Measurements from ENCODE around the gene MAL. TPM values are rescaled to one million over a fixed set of nuclear protein-coding genes. Genes with fewer than 3 reads are reported as not detected.

Gene MAL
- total RNA-seq, 1 experiment from 2014 or later: not detected

DNA sequence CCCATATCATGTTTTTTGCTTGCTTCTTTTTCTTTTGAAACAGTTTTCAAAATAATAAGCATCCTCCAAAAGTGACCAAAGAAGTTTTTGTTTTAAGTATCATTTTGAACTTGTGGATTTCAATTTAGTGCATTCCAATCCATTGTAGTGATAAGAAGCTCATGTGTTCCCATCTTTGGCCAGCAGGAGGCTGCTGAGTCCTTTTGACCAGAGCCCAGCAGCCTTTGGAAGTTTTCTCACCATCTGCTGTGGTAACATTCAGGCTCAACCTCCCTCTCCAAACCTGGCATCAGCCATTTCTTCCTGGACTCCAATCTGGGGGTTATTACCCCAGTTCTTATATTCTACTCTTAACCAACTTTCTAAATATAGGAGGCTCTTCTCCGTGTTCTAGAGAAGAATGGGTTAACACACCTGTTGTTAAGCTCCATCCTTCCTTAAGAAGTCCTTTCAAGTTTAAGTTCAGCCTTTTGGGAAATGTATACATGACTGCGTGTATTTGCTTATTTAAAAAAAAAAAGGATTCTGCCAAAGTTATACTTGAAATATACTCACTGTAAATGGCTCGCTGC, 39.0 kb upstream of the MAL start:
- H3K36me3 ChIP-seq (ENCODE audit: control insufficient read depth, insufficient read depth, low read length): no peaks in the 10 kb centered on the region
- CTCF ChIA-PET: interaction anchor here (0.5 to 1.4 kb wide), 12 partner anchors 9 to 215 kb away, joined by 3 to 8 read pairs (median 4); no protein-coding TSS in a partner anchor
- peaks cover 21% of the 10 kb centered on the region for H3K27me3 Mint-ChIP-seq (ENCODE audit: insufficient read depth, unreplicated experiment)
- H3K4me1 Mint-ChIP-seq (ENCODE audit: low read depth, unreplicated experiment): no peaks in the 10 kb centered on the region
- H3K36me3 Mint-ChIP-seq (ENCODE audit: insufficient read depth, unreplicated experiment): no peaks in the 10 kb centered on the region
- no peak overlapping the region for H3K27ac Mint-ChIP-seq (ENCODE audit: unreplicated experiment)
- DNase-seq: peak; percentile 59 to 64
- intact Hi-C loops (cut with micrococcal nuclease; ENCODE audit: unreplicated experiment): no loop called here
- no peak overlapping the region for H3K4me3 ChIP-seq (ENCODE audit: low read depth, low read length)
- POLR2A ChIA-PET: interaction anchor here (0.6 kb wide), 1 partner anchor 129 kb away, joined by 7 read pairs; no protein-coding TSS in a partner anchor
- no peak overlapping the region for H3K4me3 Mint-ChIP-seq (ENCODE audit: unreplicated experiment)
- H3K4me1 ChIP-seq: no peaks in the 10 kb centered on the region
- no peaks in the 10 kb centered on the region for H3K9me3 ChIP-seq
- H3K27me3 ChIP-seq (replicated peaks; ENCODE audit: control insufficient read depth, insufficient read depth, low read length): no peaks in the 10 kb centered on the region
- H3K9me3 Mint-ChIP-seq (ENCODE audit: unreplicated experiment): no peaks in the 10 kb centered on the region
- TF ChIP-seq, protein P1, sequence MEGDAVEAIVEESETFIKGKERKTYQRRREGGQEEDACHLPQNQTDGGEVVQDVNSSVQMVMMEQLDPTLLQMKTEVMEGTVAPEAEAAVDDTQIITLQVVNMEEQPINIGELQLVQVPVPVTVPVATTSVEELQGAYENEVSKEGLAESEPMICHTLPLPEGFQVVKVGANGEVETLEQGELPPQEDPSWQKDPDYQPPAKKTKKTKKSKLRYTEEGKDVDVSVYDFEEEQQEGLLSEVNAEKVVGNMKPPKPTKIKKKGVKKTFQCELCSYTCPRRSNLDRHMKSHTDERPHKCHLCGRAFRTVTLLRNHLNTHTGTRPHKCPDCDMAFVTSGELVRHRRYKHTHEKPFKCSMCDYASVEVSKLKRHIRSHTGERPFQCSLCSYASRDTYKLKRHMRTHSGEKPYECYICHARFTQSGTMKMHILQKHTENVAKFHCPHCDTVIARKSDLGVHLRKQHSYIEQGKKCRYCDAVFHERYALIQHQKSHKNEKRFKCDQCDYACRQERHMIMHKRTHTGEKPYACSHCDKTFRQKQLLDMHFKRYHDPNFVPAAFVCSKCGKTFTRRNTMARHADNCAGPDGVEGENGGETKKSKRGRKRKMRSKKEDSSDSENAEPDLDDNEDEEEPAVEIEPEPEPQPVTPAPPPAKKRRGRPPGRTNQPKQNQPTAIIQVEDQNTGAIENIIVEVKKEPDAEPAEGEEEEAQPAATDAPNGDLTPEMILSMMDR (IDR thresholded peaks at IDR 0.05; ENCODE audit: insufficient read depth in 1 of 2, low read depth in 1 of 2, low read length in 1 of 2, severe bottlenecking in 1 of 2, unreplicated experiment in 1 of 2): peak; percentile 73 to 90
- no TSS peak for BruUV-seq (replicated peaks)

DNA sequence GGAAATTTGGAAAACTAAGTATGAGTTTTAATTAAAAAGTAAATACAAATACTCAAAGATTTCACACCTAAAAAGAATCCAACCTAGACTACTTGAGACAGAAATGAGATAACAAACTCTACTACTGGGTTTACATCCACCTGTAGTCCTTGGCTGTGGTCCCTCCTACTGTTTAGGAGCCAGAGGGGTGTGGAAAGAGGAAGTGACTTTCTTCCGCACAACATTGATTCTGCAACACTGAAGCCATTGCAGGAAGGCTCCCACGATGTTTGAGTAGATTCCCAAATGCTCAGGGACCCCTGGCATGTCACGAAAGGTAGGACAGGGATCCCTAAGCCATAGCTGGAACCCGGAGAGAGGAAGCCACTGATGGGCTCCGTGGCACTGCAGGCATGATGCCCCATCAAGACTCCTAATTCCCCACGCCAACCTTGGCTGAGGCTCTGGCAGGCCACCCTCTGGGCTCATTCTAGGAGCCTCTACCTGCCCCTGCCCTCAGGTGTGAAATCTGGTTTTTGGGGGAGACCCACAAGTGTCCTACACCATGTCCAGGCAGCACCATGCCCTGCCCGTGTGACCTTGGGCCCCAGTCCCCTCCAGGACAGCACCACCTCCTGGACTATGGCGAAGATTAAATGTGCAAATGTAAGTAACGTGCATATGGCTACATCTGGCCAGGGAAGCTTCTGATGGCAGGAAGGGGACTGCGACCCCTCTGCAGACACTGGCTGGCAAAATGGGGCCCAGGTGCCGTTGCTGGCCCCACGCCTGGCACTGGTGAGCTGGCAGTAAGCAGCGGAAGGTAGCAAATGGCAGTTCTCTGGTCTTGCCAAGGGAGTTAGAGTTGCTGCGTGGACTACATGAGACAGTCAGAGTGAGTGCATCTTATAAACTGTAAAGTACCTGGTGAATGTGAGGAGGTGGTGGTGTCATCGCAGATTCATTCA, 38.2 kb upstream of the MAL start:
- Mint-ChIP-seq H3K4me3 (ENCODE audit: unreplicated experiment) (no peak overlapping the region), H3K27ac (ENCODE audit: unreplicated experiment) (no peak overlapping the region), H3K4me1 (ENCODE audit: low read depth, unreplicated experiment) (no peaks in the 10 kb centered on the region), H3K36me3 (ENCODE audit: insufficient read depth, unreplicated experiment) (no peaks in the 10 kb centered on the region), H3K27me3 (ENCODE audit: insufficient read depth, unreplicated experiment) (peaks cover 19% of the 10 kb centered on the region), H3K9me3 (ENCODE audit: unreplicated experiment) (no peaks in the 10 kb centered on the region)
- H3K4me1 ChIP-seq: no peaks in the 10 kb centered on the region
- BruUV-seq (replicated peaks): no TSS peak
- H3K27me3 ChIP-seq (replicated peaks; ENCODE audit: control insufficient read depth, insufficient read depth, low read length): no peaks in the 10 kb centered on the region
- no peak overlapping the region for H3K4me3 ChIP-seq (ENCODE audit: low read depth, low read length)
- no peaks in the 10 kb centered on the region for H3K9me3 ChIP-seq
- ChIA-PET POLR2A (no interaction called here), CTCF (interaction anchor here (1.3 to 1.4 kb wide), 2 partner anchors 66 to 128 kb away, joined by 5 to 8 read pairs; no protein-coding TSS in a partner anchor)
- TF ChIP-seq, protein P1 (IDR thresholded peaks at IDR 0.05; ENCODE audit: insufficient read depth in 1 of 2, low read depth in 1 of 2, low read length in 1 of 2, severe bottlenecking in 1 of 2, unreplicated experiment in 1 of 2): no peak
- DNase-seq: no peak
- no peaks in the 10 kb centered on the region for H3K36me3 ChIP-seq (ENCODE audit: control insufficient read depth, insufficient read depth, low read length)
- intact Hi-C loops (cut with micrococcal nuclease; ENCODE audit: unreplicated experiment): no loop called here

DNA sequence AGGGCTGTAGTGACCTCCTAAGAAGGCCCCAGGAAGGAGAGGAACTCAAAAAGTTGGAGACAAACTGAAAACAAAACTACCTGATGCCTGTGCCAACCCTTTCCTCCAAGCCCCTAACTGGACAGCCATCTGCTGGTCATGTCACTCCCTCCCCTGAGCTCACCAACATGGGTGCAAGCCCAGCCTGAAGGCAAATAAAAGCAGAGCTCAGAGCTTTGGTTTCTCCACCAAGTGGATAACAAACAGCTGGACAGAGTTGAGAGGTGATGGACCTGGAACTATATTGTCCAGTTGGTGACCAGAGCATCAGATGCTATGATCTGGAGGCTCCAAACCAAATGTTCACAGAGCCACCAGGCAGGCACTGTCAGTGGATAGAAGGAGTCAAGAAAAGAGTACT, 34.6 kb upstream of the MAL start:
- Mint-ChIP-seq H3K9me3 (ENCODE audit: unreplicated experiment) (no peaks in the 10 kb centered on the region), H3K27me3 (ENCODE audit: insufficient read depth, unreplicated experiment) (peaks cover 27% of the 10 kb centered on the region), H3K4me1 (ENCODE audit: low read depth, unreplicated experiment) (no peaks in the 10 kb centered on the region), H3K36me3 (ENCODE audit: insufficient read depth, unreplicated experiment) (no peaks in the 10 kb centered on the region), H3K27ac (ENCODE audit: unreplicated experiment) (no peak overlapping the region), H3K4me3 (ENCODE audit: unreplicated experiment) (no peak overlapping the region)
- no peaks in the 10 kb centered on the region for H3K36me3 ChIP-seq (ENCODE audit: control insufficient read depth, insufficient read depth, low read length)
- intact Hi-C loops (cut with micrococcal nuclease; ENCODE audit: unreplicated experiment): no loop called here
- ChIA-PET CTCF (no interaction called here), POLR2A (no interaction called here)
- no peaks in the 10 kb centered on the region; the same call in 1 of the 2 replicates for H3K27me3 ChIP-seq (replicated peaks; ENCODE audit: control insufficient read depth, insufficient read depth, low read length)
- no peak overlapping the region for H3K4me3 ChIP-seq (ENCODE audit: low read depth, low read length)
- no peaks in the 10 kb centered on the region for H3K9me3 ChIP-seq
- no TSS peak for BruUV-seq (replicated peaks)
- H3K4me1 ChIP-seq: no peaks in the 10 kb centered on the region
- TF ChIP-seq, protein P1 (IDR thresholded peaks at IDR 0.05; ENCODE audit: insufficient read depth in 1 of 2, low read depth in 1 of 2, low read length in 1 of 2, severe bottlenecking in 1 of 2, unreplicated experiment in 1 of 2): no peak
- no peak for DNase-seq

All from Caco-2 (cell line).